Ramos (cell line): ENCODE measurements around the gene SSBP3.

Experiments
- in situ Hi-C: fragments of 300-500 bp; cut with MboI; formaldehyde crosslinking; loops from one replicate; pipeline ENCODE4 v1.14.3; 2022; ENCODE audit warnings: low sequenced_read_pairs; ENCODE audit not compliant: unreplicated experiment

Gene SSBP3

DNA sequence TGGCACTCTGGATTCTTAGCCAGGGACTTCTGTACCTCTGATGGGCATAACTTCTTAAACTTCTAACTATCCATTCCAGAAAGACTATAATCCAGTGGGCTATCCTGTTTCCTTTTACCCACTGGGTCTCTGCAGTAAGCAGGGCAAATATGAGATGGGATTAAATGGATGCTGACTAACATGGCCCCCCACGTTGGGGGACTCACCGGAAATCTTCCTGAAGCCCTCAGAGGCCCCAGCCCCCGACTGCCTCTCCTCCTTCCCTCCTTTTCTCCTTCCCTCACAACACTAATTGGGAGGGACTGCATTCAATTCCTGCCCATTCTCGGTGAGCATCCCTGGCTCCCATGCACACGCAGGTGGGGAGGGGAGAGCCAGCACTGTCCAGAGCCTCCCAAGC, 70.1 kb downstream of the SSBP3 start:
- in situ Hi-C loops: no loop called here

DNA sequence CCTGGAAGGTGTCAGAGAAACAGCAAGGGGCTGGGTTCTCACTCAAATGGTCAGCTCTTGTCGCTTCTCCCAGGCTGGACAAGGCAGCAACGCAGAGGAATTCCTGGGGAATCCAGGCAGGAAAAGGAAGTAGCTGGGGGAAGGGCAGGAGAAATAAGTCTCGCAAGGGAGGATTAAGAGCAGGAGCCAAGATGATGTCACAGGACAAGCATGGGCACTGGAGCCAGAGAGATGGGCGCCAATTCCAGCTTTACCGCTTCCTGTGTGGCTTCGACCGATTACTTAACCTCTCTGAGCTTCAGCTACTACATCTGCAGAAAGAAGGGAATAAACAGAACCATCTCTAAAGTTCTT, 70.5 kb downstream of the SSBP3 start:
- in situ Hi-C loops: no loop called here

DNA sequence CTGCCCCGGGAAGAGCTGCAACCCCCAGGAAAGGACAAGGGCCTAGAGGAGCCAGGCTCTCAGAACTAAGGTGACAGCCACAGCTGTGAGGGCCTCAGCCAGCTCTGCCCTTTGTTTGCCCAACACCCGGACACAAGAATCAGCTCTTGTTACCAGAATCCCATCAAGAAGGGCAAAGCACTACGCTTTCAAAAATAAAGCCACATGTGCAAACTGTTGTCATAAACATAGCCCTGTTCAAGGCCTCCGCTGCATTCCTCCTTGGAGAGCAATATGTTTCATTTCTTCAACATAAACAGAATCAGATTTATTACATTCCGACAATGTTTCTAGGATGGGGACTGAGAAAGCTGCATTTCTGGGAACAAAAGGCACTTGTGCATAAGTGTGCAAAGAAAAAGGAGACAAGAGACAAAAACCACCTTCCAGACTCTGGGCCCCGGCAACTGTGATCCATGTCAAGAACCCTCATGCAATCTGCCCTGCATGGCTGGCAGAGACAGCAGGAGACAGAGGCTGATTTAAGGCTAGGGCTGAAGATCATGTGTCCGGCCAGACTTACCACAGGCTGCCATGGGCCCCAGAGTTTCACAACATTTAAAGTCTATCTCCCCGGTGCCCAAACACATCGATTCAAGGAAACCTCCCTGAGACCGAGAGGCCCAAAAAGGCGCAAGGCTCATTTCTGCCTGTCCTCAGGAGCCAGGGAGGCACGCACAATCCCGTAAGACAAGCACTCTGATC, 71.0 kb downstream of the SSBP3 start:
- in situ Hi-C loops: no loop called here

DNA sequence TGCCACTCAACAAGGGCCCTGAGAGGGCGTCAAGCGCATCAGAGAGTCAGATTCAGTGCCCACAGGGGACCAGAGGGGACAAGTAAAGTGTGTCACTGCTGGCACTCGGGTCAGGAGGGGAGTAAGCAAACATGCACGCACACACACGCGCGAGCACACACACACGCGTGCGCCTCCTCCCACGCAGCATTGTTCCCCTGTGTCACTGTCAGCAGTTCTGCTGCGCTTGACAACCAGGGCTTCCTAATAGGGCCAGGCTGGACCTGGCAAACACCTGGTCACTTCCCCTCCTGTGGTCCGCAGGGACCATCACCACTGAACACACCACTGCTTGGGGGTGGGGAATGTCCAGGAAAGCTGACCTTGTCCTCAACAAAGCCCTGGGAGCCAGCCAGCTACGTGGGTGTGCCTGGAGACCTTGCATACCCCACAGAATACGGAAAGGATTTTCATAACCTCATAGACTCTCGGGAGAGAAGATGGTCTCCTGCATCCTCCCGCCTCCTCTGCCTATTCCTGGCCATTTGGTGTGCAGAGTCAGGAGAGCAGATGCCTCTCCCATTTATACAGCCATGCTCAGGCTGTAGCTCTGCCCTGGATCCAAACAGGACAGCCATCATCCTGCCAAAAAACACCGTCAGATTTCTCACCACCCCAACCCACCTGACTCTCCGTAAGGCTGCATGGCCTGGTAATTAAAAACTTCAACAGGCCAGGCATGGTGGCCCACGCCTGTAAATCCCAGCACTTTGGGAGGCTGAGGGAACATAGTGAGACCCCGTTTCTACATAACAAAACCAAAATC, 73.2 kb downstream of the SSBP3 start:
- in situ Hi-C loops: no loop called here

DNA sequence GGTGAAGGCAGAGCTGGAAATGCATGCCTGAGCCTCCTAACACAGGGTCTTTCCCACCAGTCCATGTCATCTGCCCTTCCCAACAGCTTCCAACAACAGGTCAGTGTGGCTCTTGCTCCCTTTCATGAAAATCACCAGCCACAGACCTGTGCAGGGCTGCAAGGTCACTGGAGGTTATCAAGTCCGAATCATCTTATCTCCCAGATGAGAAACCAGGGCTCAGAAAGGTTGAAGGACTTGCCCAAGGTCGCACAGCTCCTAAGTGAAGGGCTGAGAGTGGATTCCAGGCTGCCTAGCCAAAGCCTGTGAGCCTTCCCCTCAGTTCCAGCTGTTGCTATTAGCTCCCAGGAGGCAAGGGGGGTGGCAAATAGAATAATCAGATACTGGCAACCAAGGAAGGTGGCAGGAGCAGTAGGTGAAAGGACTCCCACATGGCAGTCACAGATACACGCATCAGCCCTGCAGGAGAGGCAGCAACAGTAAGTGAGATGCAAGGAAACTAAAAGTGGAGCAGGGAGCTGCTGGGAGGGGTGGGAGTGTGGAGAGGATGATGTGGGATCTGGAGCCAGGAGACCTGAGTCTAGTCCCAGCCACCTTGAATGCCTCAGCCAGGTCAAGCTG, 74.2 kb downstream of the SSBP3 start:
- in situ Hi-C loops: no loop called here

DNA sequence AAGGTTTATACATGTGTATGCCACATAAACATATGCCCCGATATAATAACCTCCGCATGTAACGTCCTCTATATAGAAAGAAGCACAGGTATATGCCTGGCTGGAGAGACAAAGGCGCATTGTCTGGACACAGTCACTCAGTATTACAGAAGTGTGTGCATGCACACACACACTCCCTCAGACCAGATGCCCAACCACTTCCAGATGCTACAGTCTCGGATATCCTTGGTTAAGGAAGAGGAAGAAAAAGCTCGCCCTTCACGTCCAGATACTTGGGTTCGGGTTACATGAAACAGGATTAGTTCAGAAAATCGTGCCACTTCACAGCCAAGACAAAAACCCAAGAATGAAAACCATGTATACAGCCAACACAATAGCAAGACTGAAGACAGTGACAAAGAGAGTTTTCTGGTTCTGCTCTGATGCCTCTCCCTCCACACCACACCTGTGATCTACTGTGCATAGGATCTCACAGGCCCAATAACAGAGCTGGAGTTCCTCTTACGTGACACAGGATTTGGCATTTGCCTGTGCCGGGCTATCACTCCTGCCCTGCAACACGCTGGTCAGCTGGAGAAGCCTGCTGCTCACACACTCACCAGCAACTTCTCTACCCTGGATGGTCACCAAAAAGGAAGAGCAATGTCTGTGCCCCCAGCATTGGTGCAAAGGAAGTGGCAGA, 75.0 kb downstream of the SSBP3 start:
- in situ Hi-C loops: no loop called here

DNA sequence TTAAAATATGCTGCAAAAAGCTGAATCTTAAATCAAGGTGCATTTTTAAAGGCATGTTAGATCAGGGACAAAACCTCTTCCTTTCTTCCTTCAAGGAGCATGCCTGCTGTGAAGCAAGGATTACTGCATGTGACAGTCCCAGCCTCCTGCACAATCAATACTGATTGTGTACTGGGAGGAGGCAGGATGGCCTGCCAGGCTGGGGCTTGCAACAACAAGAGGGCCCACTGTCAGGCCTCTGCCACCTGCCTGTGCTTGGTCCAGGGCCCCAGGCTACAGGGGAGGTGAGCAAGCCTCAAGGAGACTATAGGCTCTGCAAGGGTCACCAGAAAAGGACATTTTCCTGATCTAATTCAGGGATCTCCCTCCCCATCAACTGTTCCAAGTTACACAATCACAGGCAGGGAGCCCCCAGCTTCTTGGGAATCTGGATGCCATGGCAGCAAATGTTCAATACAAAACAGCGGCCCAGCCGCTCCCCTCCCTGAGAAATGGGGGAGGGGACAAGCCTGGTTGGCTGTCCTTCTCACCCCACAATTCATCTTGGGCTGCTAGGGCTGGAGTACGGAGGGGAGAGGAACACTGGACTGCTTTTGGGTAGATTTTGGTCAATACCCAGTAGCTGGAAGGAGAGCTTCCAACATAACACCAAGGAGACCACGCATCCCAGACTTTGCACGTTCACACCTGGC, 76.7 kb downstream of the SSBP3 start:
- in situ Hi-C loops: no loop called here

DNA sequence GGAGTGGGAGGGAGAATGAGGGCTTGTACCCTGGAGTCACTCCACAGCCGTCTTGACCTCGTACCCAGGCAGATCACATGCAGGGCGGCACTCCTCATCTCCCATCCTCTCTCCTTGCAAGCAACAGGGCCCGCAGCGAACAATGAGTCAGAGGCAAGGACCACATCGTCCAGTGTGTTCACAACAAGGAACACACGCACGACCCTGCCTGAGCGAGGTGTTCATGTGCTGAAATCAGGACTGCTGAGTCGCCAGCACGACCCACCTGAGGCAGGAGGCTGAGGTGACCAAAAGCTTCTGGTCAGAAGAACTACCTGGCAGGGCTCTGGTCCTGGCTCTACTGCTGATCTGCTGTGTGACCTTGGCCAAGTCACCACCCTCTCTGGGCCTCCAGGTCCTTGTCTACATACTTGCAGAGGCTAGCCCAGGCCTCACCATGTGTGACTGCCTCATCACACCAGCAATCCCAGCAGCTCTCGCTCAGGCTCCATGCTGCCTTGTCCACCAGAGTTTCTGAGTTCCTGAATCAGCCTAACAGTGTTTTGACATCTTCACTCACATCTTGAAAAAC, 78.0 kb downstream of the SSBP3 start:
- in situ Hi-C loops: no loop called here

DNA sequence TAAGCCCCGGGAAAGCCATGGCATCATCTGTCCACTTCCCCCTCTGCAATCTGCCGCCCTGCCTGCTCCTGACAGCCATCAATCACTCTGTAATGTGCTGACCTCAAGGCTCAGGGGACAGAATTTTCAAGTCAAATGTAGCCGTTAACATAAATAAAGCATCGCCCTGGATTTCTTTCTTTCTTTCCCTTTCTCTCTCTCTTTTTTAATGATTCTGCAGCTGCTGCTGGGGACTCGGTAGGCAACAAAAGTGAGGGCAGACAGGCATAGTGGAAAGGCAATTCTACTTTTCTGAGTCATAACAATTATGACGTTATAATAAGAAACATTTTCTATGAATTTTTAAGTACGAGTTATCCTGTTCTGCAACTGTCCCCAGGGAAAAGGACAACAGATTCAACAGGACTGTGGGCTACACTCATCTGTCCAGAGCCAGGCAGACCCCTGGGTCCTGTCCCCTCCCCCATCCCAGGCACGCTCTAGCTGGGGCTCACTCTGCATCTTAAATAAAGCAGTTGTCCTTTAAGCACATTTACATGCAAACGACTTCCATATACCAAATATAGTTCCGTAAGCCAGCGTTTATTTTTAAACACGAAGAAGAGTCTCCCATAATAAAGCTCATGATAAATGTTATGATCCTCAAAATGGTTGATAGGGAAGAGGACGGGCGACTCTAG, 78.7 kb downstream of the SSBP3 start:
- in situ Hi-C loops: no loop called here

DNA sequence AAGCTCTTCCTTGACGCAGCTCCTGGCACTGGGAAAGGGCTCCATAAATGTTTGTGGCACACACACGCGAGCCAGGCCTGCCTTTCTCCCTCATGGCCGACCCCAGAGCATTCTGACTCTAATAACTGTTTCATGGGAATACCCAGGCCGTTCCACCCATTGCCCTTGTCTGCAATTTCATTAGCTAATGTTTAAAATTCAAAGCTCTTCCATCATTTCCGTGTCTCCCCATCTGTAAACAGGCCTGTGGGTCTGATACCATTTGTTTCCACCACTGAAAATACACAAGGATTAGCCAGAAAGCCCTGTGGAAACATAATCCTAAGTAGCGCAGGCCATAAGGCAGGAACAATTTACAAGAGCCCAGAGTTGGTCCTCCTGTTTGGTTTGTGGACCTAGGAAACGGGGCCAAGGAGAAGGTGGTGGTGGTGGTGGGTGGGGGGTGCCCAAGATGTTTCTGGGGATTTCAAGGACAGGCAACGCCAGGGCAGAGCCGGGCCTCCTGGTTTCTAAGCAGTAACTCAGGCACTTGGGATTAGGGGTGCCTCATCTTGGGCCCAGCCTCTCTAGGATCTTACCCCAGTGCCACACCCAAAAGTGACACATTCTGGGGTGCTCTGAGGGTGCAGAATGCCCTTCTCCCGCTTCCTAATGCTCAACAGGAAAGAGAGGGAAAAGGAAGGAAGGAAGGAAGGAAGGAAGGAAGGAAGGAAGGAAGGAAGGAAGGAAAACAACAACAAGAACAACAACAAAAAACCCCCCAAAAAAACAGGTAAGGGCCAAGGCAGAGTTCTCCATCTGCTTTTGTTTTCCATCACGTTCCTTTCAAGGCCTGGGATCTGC, 79.4 kb downstream of the SSBP3 start:
- in situ Hi-C loops: no loop called here

DNA sequence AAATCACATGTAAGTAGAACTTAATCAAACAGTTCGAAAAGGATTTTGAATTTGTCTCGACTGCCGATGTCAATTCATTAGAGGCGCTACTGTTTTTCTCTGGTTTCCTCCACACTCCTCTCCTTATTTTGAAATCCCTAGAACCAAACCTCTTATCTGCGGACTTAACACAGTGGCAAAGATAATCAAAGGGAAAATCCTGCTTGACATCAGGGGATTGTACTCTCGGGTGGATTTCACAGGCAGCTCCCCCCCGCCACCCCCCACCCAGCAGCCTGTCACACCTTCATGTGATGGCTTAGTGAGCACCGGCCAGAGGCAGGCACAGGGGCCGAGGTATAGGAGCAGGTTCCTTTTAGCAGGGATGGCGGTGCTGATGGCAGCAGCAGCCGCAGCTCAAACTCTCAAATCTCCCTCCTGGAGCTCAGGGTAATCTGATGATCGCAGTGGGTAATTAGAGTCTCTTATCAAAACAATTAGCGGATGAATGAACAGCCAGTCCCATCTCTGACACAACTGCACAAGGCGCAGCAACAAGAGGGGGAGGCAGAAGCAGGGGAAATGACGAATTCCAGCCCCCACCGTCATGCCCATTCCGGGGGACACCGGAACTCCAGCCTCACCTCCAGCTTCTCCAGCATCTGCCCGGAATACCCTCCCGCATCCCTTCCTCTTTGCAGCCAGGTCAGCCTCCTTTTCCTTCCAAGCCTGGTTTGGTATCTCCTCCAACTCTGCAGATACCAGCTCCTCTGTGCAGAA, 80.3 kb downstream of the SSBP3 start:
- in situ Hi-C loops: no loop called here

DNA sequence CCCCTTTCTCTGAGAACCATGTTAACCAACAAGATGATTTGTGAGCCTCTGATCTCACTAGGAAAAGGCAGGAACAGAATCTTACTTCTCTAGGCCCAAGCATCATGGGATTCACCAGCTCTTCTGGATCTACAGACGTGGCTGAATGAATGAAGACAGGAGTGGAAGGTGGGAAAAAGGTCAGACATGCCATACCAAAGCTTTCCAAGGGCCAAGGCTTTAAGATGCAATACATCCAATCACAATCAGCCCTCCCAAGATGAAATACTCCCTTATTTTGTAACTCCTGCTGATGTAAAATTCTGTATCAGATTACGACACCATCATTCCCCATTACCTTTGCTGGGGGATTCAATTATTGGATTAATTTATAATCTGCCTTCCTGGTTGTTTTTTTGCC, 80.9 kb downstream of the SSBP3 start:
- in situ Hi-C loops: no loop called here

DNA sequence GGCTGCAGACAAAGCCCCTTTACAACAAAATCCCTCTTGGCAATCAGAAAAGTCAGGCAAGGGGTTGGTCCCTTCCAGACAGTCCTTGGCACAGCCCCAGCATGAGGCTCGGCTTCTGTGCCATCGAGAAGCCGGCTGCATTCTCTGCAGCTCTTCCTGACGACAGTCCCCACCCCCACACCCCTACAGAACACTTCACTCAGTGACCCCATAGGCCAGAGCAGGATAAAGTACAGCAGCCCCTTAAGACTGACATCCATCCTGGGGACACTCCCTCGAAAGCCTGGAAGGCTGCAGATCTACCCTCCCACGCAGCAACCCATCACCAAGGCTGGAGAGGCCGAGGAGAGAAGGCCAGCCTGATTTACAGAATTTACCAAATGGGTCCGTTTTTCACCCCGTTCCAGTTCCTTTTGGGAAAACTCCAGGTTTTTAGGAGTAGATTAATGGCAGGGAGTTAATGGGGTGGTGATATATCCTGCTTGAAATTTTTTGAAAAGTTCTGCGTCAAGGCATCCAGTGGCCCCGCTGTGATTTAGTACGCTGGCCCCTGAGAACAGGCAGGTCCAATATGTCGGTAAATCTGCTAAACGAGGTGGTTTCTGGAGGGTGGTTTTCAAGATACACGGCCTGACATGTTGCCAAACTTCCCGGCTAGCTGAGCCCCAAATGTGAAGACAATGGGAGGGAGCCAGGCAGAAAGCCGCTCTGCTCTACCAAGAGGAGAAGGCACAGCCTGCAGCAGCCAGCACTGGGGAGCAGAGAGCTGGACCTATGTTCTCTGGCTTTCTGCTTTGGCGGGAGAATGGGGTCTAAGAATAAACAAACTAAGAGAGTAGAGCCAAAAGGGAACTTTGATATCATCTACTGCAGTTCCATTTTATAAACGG, 81.7 kb downstream of the SSBP3 start:
- in situ Hi-C loops: loop anchor here (25.0 kb wide), 1 partner anchor 163 kb away; no protein-coding TSS in a partner anchor

DNA sequence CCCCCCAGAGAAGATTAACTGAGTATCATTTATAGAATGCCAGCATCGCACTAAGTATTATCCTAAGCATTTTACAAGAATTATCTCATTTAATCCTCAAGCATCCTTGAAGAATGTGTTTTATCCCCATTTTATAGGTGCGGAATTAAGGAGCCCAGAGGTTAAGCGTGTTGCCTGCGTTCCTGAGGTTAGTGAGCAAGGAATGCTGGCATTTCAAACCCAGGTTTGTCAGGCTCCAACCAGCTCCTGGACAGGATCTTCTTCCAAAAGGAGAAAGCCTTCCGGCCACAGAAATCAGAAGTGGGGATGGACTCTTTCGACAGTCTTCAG, 82.3 kb downstream of the SSBP3 start:
- in situ Hi-C loops: loop anchor here (25.0 kb wide), 1 partner anchor 163 kb away; no protein-coding TSS in a partner anchor

DNA sequence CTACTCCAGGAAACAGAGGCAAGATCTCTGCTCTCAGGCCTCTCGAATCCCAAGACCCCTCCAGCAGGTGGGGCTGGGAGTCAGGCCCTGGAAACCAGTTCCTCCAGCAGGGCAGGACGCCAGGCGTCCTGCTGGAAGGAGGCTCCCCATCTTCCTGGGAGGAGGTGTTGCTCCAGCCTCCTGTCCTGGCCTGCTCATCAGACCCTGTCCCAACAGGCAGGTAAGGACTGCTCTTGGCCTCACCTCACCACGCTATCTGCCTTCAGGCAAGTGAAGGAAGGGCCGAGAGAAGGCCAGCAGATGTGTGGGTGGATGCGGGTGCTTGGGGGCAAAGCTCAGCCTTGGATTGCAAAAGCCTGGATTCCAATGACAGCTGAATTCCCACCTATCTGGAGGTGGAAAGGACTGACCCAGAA, 82.9 kb downstream of the SSBP3 start:
- in situ Hi-C loops: loop anchor here (25.0 kb wide), 1 partner anchor 164 kb away; no protein-coding TSS in a partner anchor

DNA sequence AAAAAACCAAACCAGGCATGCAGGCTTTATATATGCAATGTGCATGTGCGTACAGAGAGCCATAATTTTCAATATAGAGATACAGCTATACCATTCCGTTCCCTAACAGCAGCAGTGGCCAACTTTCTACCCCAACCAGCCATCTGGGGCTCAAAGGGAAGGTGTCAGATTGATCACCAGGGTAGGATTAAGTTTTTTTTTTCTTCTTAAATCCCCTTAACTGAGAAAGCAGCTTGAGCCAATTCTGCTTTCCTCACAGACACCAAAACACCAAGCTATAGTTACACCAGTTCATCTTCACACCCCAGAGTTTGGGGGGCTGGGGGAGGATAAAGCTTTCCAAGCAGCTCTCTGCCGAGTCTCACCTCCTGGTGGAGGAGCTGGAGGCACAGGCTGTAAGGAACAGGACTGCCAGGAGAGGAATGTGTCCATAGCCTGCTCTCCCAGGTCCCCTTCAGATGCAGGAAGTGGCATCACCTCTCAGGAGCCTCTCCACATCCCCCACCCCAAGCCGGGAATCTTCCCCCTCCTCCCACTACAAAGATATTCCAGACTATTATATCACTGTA, 87.9 kb downstream of the SSBP3 start:
- in situ Hi-C loops: loop anchor here (25.0 kb wide), 1 partner anchor 169 kb away; no protein-coding TSS in a partner anchor
